Measurements from ENCODE around the gene STARD7. TPM values are rescaled to one million over a fixed set of nuclear protein-coding genes. Genes with fewer than 3 reads are reported as not detected.

The STARD7 gene
- total and polyA plus RNA-seq, 9 of the 15 experiments (the other 6 are each of a cell fraction or from before 2014, with no cell fraction given), result 90.9 to 196 (median 145) TPM

- peak; percentile 58; the same call in 1 of the 2 replicates for TF ChIP-seq GTF2F1 (IDR thresholded peaks at IDR 0.05; ENCODE audit: low read depth, low read length)
- no peak for TF ChIP-seq RFX5 (IDR thresholded peaks at IDR 0.05; ENCODE audit: low read depth, low read length)
- no peak for TF ChIP-seq DLX4 (CRISPR knock-in tag; IDR thresholded peaks at IDR 0.05)
- TF ChIP-seq STAG1 (CRISPR knock-in tag; IDR thresholded peaks at IDR 0.05; ENCODE audit: borderline replicate concordance), result no peak
- TF ChIP-seq U2AF2 (optimal IDR thresholded peaks at IDR 0.05; ENCODE audit: low read depth, low read length), result no peak
- TF ChIP-seq FOXP1 (CRISPR knock-in tag; IDR thresholded peaks at IDR 0.05), result no peak; the same call in none of the 2 replicates
- TF ChIP-seq PCBP2 (IDR thresholded peaks at IDR 0.05; ENCODE audit: low read depth, low read length, poor library complexity, severe bottlenecking), result no peak
- TF ChIP-seq LCOR (CRISPR knock-in tag; IDR thresholded peaks at IDR 0.05), result no peak; the same call in none of the 2 replicates
- no peak for TF ChIP-seq SMARCC2 (IDR thresholded peaks at IDR 0.05; ENCODE audit: low read depth)
- no peak for TF ChIP-seq MTA2 (IDR thresholded peaks at IDR 0.05; ENCODE audit: low read depth)
- peak; percentile 55 for TF ChIP-seq ZNF316 (IDR thresholded peaks at IDR 0.05)
- TF ChIP-seq FOSL1 (tag; conservative IDR thresholded peaks at IDR 0.05), result no peak
- TF ChIP-seq NCOA4 (IDR thresholded peaks at IDR 0.05; ENCODE audit: partially characterized antibody), result no peak
- peak; percentile 86 for TF ChIP-seq CREM (IDR thresholded peaks at IDR 0.05; ENCODE audit: low read depth)
- TF ChIP-seq ETV1 (tag; conservative IDR thresholded peaks at IDR 0.05; ENCODE audit: low read depth), result peak; percentile 45
- TF ChIP-seq CREB1 (IDR thresholded peaks at IDR 0.05), result peak; percentile 73; the same call in 1 of the 2 replicates
- peak; percentile 82 for TF ChIP-seq CREB1 (CRISPR knock-in tag; IDR thresholded peaks at IDR 0.05)
- peak; percentile 75 for TF ChIP-seq PCBP1 (IDR thresholded peaks at IDR 0.05; ENCODE audit: low read depth, low read length, poor library complexity, severe bottlenecking)
- TF ChIP-seq SAFB (IDR thresholded peaks at IDR 0.05; ENCODE audit: borderline replicate concordance, low read depth, low read length), result no peak
- no peak for TF ChIP-seq ZNF583 (CRISPR knock-in tag; IDR thresholded peaks at IDR 0.05)
- TF ChIP-seq DACH1 (IDR thresholded peaks at IDR 0.05; ENCODE audit: partially characterized antibody), result no peak
- TF ChIP-seq, protein P1, sequence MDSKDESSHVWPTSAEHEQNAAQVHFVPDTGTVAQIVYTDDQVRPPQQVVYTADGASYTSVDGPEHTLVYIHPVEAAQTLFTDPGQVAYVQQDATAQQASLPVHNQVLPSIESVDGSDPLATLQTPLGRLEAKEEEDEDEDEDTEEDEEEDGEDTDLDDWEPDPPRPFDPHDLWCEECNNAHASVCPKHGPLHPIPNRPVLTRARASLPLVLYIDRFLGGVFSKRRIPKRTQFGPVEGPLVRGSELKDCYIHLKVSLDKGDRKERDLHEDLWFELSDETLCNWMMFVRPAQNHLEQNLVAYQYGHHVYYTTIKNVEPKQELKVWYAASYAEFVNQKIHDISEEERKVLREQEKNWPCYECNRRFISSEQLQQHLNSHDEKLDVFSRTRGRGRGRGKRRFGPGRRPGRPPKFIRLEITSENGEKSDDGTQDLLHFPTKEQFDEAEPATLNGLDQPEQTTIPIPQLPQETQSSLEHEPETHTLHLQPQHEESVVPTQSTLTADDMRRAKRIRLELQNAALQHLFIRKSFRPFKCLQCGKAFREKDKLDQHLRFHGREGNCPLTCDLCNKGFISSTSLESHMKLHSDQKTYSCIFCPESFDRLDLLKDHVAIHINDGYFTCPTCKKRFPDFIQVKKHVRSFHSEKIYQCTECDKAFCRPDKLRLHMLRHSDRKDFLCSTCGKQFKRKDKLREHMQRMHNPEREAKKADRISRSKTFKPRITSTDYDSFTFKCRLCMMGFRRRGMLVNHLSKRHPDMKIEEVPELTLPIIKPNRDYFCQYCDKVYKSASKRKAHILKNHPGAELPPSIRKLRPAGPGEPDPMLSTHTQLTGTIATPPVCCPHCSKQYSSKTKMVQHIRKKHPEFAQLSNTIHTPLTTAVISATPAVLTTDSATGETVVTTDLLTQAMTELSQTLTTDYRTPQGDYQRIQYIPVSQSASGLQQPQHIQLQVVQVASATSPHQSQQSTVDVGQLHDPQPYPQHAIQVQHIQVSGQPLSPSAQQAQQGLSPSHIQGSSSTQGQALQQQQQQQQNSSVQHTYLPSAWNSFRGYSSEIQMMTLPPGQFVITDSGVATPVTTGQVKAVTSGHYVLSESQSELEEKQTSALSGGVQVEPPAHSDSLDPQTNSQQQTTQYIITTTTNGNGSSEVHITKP (IDR thresholded peaks at IDR 0.05; ENCODE audit: partially characterized antibody), result no peak
- TF ChIP-seq GTF2A2 (tag; IDR thresholded peaks at IDR 0.05), result no peak
- TF ChIP-seq, protein P2, sequence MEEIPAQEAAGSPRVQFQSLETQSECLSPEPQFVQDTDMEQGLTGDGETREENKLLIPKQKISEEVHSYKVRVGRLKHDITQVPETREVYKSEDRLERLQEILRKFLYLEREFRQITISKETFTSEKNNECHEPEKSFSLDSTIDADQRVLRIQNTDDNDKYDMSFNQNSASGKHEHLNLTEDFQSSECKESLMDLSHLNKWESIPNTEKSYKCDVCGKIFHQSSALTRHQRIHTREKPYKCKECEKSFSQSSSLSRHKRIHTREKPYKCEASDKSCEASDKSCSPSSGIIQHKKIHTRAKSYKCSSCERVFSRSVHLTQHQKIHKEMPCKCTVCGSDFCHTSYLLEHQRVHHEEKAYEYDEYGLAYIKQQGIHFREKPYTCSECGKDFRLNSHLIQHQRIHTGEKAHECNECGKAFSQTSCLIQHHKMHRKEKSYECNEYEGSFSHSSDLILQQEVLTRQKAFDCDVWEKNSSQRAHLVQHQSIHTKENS (CRISPR knock-in tag; IDR thresholded peaks at IDR 0.05), result no peak
Measured at GRCh38 chr2:96208143-96209010, at the start of gene STARD7 (continued).

All from K562 (cell line).